ENCODE measurements around the gene CACNA2D3.

GRCh38 chr3:54372232-54372631, 249.9 kb downstream of the CACNA2D3 start:
- no peak for TF ChIP-seq CTCF (IDR thresholded peaks at IDR 0.05)
- no peak for TF ChIP-seq POLR2A (IDR thresholded peaks at IDR 0.05)
- no peak for TF ChIP-seq POLR2AphosphoS5 (IDR thresholded peaks at IDR 0.05)
